Duodenal mucosa (tissue), 2 donors: ENCODE data around the gene TAB2.
A peak's percentile ranks its signal among the peaks of the same experiment; 100 is the strongest.

Experiments used
- H3K27ac ChIP-seq: one replicate; pipeline ENCODE4 v1.7.0; 2013; ENCODE audit warnings: low read depth, low read length
- H3K27me3 ChIP-seq, 2 donors: one replicate each; pipeline ENCODE4 v1.7.0; 2013; ENCODE audit warnings: low read length in 2 of 2, control low read depth in 1 of 2; ENCODE audit not compliant: insufficient read depth in 2 of 2, control insufficient read depth in 1 of 2
- H3K36me3 ChIP-seq, 2 donors: one replicate each; pipeline ENCODE4 v1.7.0; 2013; ENCODE audit warnings: low read length in 2 of 2, control low read depth in 1 of 2; ENCODE audit not compliant: insufficient read depth in 2 of 2, control insufficient read depth in 1 of 2
- H3K4me1 ChIP-seq, 2 donors: one replicate each; pipeline ENCODE4 v1.7.0; 2013; ENCODE audit warnings: low read length in 2 of 2, control low read depth in 1 of 2; ENCODE audit not compliant: insufficient read depth in 2 of 2, control insufficient read depth in 1 of 2
- H3K4me3 ChIP-seq, 2 donors: one replicate each; pipeline ENCODE4 v1.7.0; 2013; ENCODE audit warnings: low read length in 2 of 2, low read depth in 1 of 2
- H3K9ac ChIP-seq, 2 donors: one replicate each; pipeline ENCODE4 v1.7.0; 2013; ENCODE audit warnings: low read length in 2 of 2, low read depth in 1 of 2
- H3K9me3 ChIP-seq, 2 donors: one replicate each; pipeline ENCODE4 v1.7.0; 2013; ENCODE audit warnings: low read length in 2 of 2, control low read depth in 1 of 2; ENCODE audit not compliant: control insufficient read depth in 1 of 2

Gene TAB2

GRCh38 chr6:149311293-149311692 lies 6.2 kb upstream of the TAB2 start:
- H3K27ac ChIP-seq: no peak overlapping the region
- H3K9me3 ChIP-seq: no peaks in the 10 kb centered on the region
- peaks cover 0 to 3% of the 10 kb centered on the region in 2 donors for H3K27me3 ChIP-seq
- no peaks in the 10 kb centered on the region for H3K36me3 ChIP-seq
- no peak overlapping the region for H3K4me3 ChIP-seq
- H3K9ac ChIP-seq: no peak overlapping the region
- H3K4me1 ChIP-seq: peaks cover 0 to 3% of the 10 kb centered on the region in 2 donors

GRCh38 chr6:149311766-149312165 lies 5.7 kb upstream of the TAB2 start:
- H3K4me1 ChIP-seq: peaks cover 0 to 5% of the 10 kb centered on the region in 2 donors
- no peaks in the 10 kb centered on the region for H3K9me3 ChIP-seq
- no peak overlapping the region for H3K27ac ChIP-seq
- no peak overlapping the region for H3K9ac ChIP-seq
- peaks cover 0 to 3% of the 10 kb centered on the region in 2 donors for H3K27me3 ChIP-seq
- H3K36me3 ChIP-seq: no peaks in the 10 kb centered on the region
- H3K4me3 ChIP-seq: no peak overlapping the region

DNA sequence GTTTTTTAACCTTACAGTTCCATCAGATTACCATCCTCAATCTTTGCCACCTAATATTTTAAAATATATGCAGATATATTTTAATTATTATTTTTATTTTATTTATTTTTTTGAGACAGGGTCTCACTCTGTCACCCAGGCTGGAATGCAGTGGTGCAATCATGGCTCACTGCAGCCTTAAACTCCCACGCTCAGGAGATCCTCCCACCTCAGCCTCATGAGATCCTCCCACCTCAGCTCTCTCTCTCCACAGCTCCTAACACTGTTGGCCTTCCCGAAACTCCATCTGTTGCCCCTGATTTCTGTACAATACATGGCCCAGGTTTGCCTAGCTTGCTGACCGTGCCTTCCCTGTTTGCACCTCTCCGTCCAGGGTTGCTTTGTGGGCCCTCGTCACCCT lies 4.4 kb upstream of the TAB2 start:
- H3K4me1 ChIP-seq: peaks cover 0 to 5% of the 10 kb centered on the region in 2 donors

GRCh38 chr6:149313861-149314260 lies 3.7 kb upstream of the TAB2 start:
- Histone ChIP-seq H3K27me3 (peaks cover 0 to 3% of the 10 kb centered on the region in 2 donors), H3K27ac (no peak overlapping the region), H3K36me3 (no peaks in the 10 kb centered on the region), H3K4me3 (no peak overlapping the region), H3K4me1 (peaks cover under 1 to 5% of the 10 kb centered on the region in 2 donors), H3K9me3 (no peaks in the 10 kb centered on the region), H3K9ac (no peak overlapping the region)

More for the DNA sequence above, 4.4 kb upstream of the TAB2 start:
- Histone ChIP-seq H3K4me3 (no peak overlapping the region), H3K9ac (no peak overlapping the region), H3K9me3 (no peaks in the 10 kb centered on the region), H3K27ac (no peak overlapping the region), H3K27me3 (peaks cover 0 to 3% of the 10 kb centered on the region in 2 donors), H3K36me3 (no peaks in the 10 kb centered on the region)

DNA sequence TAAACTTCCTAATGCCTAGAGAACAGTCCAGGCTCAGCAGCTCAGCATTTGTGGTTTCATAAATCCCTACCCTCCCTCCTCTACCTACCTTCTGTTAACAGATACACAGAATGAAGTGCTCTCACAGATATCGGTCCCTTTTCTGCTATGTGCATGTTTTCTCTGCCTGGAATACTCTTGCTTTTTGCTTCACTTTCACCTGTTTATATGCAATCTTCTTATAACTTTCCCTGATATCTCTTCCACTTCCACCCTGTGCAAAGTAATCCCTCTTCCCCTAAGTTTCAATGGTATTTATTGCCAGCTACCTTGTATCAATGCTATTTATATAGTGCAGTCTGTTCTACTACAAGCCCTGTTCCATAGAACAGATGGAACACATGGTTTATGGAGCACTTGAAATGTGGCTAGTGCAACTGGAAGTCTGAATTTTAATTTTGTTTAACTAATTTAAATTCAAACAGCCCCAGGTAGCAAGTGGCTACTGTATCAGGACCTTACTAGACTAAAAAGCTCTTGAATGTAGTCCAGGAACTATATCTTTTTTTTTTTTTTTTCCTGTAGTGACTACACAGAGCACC lies 3.1 kb upstream of the TAB2 start:
- H3K27me3 ChIP-seq: peaks cover 0 to 3% of the 10 kb centered on the region in 2 donors
- H3K9me3 ChIP-seq: no peaks in the 10 kb centered on the region
- H3K4me1 ChIP-seq: peaks cover 6 to 8% of the 10 kb centered on the region in 2 donors
- H3K27ac ChIP-seq: no peak overlapping the region
- H3K4me3 ChIP-seq: no peak overlapping the region
- no peaks in the 10 kb centered on the region for H3K36me3 ChIP-seq
- no peak overlapping the region for H3K9ac ChIP-seq

- Histone ChIP-seq H3K9ac (peak overlapping the region; percentile 50 to 68), H3K9me3 (no peaks in the 10 kb centered on the region), H3K36me3 (no peaks in the 10 kb centered on the region), H3K27me3 (peaks cover 0 to 3% of the 10 kb centered on the region in 2 donors), H3K4me1 (peaks cover 9 to 11% of the 10 kb centered on the region in 2 donors), H3K27ac (peak overlapping the region; percentile 93), H3K4me3 (peak overlapping the region; percentile 81 to 83)
Measured at GRCh38 chr6:149316108-149316727, 1.3 kb upstream of the TAB2 start.

DNA sequence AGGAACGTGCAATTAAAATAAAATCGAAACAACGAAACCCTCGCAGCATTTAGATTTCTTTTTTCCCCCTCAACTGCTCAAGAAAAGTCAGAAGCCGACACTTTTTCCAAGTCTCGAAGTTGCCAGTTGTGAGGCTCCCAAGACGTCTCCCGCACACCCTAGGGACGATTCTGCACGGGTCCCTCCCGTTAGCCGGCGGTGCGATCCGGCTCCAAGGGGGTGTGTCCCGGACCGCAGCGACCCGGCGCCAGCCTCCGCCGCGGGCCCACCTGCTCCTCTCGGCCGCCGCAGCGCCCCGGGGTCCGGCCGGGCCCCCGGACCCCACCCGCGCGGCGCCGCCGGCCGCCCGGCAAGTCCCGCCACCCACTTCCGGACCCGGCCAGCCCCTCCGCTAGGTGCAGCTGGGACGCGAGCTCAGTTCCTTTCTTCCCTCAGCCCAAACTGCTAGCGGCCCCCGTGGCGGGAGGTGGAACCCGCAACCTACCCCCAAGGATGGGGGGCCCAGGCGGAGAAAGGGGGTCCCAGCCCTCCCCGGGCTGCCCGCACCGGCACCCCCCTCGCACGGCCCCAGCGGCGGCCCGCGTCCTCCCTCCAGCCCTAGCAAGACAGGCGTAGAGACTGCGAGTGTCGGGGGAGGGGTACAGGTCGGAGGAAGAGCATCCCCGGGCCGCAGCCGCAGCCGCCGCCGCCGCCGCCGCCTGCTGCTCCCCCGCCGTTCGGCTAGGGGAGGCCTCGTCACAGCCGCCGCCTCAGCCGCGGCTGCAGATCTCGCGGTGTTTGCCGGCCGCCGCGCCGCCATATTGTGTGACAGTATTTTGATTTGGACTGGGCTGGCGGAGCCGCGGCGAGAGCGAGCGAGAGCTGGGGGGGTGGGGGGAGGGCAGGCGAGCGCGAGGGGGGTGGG lies 520 bp upstream of the TAB2 start:
- H3K27ac ChIP-seq: peak overlapping the region; percentile 93
- H3K4me3 ChIP-seq: peak overlapping the region; percentile 81 to 83
- H3K9ac ChIP-seq: peak overlapping the region; percentile 68 to 69
- H3K36me3 ChIP-seq: no peaks in the 10 kb centered on the region
- H3K9me3 ChIP-seq: no peaks in the 10 kb centered on the region
- H3K27me3 ChIP-seq: peaks cover 0 to 3% of the 10 kb centered on the region in 2 donors
- peaks cover 9 to 11% of the 10 kb centered on the region in 2 donors for H3K4me1 ChIP-seq

DNA sequence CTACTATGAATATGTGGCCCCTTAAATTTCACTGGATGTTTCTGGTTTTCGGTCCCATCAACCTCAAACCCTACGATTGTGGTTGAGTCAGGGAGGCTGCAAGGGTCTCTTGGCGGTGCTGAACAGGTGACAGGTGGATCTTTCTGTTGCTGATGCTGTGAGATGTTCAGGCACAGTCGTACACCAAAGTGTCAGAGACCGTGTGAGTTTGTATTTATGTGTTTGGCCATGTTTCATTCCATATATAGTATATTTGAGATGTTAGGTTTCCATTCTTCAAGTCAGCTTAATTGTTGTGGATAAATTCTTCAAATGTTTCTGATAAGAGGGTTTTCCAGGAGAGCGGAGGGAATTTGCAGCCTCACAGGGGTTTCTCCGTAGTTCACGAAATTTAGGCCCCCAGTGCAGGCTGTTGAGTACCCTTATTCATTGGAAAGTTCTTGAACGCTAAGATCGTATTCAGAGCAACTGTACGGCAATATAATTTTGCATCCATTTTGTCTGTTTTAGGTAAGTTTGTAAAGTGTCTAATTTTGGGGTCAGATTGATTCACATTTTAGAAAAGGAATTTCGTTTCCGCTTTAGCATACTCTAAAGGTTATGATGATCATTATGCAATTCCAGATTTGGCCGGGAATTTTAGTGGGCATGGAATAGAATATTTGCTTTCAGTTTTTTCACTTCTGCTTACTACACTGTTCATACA lies 1.2 kb downstream of the TAB2 start:
- Histone ChIP-seq H3K27ac (peak overlapping the region; percentile 2), H3K36me3 (no peaks in the 10 kb centered on the region), H3K9me3 (no peaks in the 10 kb centered on the region), H3K27me3 (peaks cover 0 to 2% of the 10 kb centered on the region in 2 donors), H3K9ac (peak overlapping the region; percentile 63 to 67), H3K4me3 (peak overlapping the region; percentile 70 to 81), H3K4me1 (peaks cover 9 to 11% of the 10 kb centered on the region in 2 donors)

GRCh38 chr6:149319422-149319821 lies 1.9 kb downstream of the TAB2 start:
- no peaks in the 10 kb centered on the region for H3K27me3 ChIP-seq
- peak overlapping the region; percentile 63 to 67 for H3K9ac ChIP-seq
- no peaks in the 10 kb centered on the region for H3K9me3 ChIP-seq
- H3K36me3 ChIP-seq: no peaks in the 10 kb centered on the region
- no peak overlapping the region for H3K27ac ChIP-seq
- peak overlapping the region; percentile 70 to 81 for H3K4me3 ChIP-seq
- H3K4me1 ChIP-seq: peaks cover 9 to 13% of the 10 kb centered on the region in 2 donors
